HL-60 (cell line): Measurements from ENCODE around the gene GOSR2.

Experiments
- DNase-seq, 2 experiments: peaks; one replicate each; pipeline ENCODE4 v3.0.0-alpha.2; 2010 to 2020; ENCODE audit warnings: low read depth in 1 of 2, low spot score in 1 of 2
- H3K27ac ChIP-seq: fragments of 250-450 bp; sonication (Bioruptor Pico); replicated peaks from 2 replicates; pipeline ENCODE4 v1.5.1; 2020; ENCODE audit warnings: mild to moderate bottlenecking, moderate library complexity
- H3K27me3 ChIP-seq: fragments of 250-450 bp; sonication (Bioruptor Pico); 2 replicates; pipeline ENCODE4 v1.5.1; 2021; ENCODE audit warnings: mild to moderate bottlenecking, moderate library complexity; ENCODE audit not compliant: insufficient read depth, poor library complexity, severe bottlenecking
- H3K4me3 ChIP-seq: replicated peaks from 2 replicates; pipeline ENCODE4 v1.5.1; 2011; ENCODE audit warnings: mild to moderate bottlenecking, control low read depth, low read length; ENCODE audit not compliant: insufficient read depth
- GABPA ChIP-seq: IDR thresholded peaks from 2 replicates; pipeline ENCODE4 v1.6.1; 2012; ENCODE audit warnings: low read depth
- POLR2AphosphoS5 ChIP-seq: IDR thresholded peaks from 2 replicates; pipeline ENCODE4 v1.6.1; 2012; ENCODE audit warnings: low read depth
- SPI1 ChIP-seq: IDR thresholded peaks from 2 replicates; pipeline ENCODE4 v1.6.1; 2012; ENCODE audit warnings: low read depth, mild to moderate bottlenecking, borderline replicate concordance
- TF ChIP-seq, protein P1 (sequence below): IDR thresholded peaks from 2 replicates; pipeline ENCODE4 v1.6.1; 2012; ENCODE audit warnings: low read depth; ENCODE audit not compliant: insufficient replicate concordance
- TF ChIP-seq, protein P2 (sequence below): IDR thresholded peaks from one replicate; pipeline ENCODE4 v1.5.1; 2011; ENCODE audit warnings: low read length, control low read depth, inconsistent platforms; ENCODE audit not compliant: insufficient read depth

The GOSR2 gene

DNA sequence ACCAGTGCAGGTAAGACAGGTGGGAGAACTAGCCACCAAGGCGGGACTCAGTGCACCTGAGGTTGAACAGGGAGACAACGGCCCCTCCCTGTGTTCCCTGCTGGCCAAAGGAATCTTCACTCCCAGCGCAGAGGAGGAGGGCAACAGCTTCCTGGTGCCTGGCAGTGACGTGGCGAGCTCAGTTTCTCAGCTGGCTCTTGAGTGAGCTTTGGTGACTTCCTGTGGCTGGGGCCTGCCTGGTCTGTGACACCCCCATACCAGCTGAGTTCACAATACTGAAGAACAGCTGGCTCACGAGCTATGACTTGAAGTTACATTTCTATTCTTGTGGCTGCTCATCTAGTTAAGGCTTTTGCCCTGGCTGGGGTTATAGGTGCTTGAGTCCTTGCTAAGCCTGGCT lies 45.5 kb upstream of the GOSR2 start:
- Histone ChIP-seq H3K27ac (no peak overlapping the region), H3K27me3 (no peaks in the 10 kb centered on the region), H3K4me3 (no peak overlapping the region)
- no peak for TF ChIP-seq SPI1
- no peak for TF ChIP-seq GABPA
- TF ChIP-seq, protein P1, sequence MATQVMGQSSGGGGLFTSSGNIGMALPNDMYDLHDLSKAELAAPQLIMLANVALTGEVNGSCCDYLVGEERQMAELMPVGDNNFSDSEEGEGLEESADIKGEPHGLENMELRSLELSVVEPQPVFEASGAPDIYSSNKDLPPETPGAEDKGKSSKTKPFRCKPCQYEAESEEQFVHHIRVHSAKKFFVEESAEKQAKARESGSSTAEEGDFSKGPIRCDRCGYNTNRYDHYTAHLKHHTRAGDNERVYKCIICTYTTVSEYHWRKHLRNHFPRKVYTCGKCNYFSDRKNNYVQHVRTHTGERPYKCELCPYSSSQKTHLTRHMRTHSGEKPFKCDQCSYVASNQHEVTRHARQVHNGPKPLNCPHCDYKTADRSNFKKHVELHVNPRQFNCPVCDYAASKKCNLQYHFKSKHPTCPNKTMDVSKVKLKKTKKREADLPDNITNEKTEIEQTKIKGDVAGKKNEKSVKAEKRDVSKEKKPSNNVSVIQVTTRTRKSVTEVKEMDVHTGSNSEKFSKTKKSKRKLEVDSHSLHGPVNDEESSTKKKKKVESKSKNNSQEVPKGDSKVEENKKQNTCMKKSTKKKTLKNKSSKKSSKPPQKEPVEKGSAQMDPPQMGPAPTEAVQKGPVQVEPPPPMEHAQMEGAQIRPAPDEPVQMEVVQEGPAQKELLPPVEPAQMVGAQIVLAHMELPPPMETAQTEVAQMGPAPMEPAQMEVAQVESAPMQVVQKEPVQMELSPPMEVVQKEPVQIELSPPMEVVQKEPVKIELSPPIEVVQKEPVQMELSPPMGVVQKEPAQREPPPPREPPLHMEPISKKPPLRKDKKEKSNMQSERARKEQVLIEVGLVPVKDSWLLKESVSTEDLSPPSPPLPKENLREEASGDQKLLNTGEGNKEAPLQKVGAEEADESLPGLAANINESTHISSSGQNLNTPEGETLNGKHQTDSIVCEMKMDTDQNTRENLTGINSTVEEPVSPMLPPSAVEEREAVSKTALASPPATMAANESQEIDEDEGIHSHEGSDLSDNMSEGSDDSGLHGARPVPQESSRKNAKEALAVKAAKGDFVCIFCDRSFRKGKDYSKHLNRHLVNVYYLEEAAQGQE: no peak
- TF ChIP-seq, protein P2, sequence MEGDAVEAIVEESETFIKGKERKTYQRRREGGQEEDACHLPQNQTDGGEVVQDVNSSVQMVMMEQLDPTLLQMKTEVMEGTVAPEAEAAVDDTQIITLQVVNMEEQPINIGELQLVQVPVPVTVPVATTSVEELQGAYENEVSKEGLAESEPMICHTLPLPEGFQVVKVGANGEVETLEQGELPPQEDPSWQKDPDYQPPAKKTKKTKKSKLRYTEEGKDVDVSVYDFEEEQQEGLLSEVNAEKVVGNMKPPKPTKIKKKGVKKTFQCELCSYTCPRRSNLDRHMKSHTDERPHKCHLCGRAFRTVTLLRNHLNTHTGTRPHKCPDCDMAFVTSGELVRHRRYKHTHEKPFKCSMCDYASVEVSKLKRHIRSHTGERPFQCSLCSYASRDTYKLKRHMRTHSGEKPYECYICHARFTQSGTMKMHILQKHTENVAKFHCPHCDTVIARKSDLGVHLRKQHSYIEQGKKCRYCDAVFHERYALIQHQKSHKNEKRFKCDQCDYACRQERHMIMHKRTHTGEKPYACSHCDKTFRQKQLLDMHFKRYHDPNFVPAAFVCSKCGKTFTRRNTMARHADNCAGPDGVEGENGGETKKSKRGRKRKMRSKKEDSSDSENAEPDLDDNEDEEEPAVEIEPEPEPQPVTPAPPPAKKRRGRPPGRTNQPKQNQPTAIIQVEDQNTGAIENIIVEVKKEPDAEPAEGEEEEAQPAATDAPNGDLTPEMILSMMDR: no peak
- no peak for TF ChIP-seq POLR2AphosphoS5
- DNase-seq: no peak

GRCh38 chr17:46878055-46878454 lies 44.9 kb upstream of the GOSR2 start:
- DNase-seq: peak; percentile 7 to 26
- TF ChIP-seq GABPA (no peak), POLR2AphosphoS5 (no peak), SPI1 (no peak)
- H3K4me3 ChIP-seq: no peak overlapping the region
- no peak overlapping the region for H3K27ac ChIP-seq
- H3K27me3 ChIP-seq: no peaks in the 10 kb centered on the region

- Histone ChIP-seq H3K27ac (no peak overlapping the region), H3K4me3 (no peak overlapping the region), H3K27me3 (no peaks in the 10 kb centered on the region)
- TF ChIP-seq GABPA: no peak
- TF ChIP-seq, protein P1: no peak
- no peak for TF ChIP-seq POLR2AphosphoS5
- no peak for TF ChIP-seq SPI1
- TF ChIP-seq, protein P2: no peak
- DNase-seq: no peak
These were observed 43.9 kb upstream of the GOSR2 start for GRCh38 chr17:46879101-46879500.

GRCh38 chr17:46881015-46881414 lies 41.9 kb upstream of the GOSR2 start:
- no peaks in the 10 kb centered on the region for H3K27me3 ChIP-seq
- no peak for DNase-seq
- no peak overlapping the region for H3K27ac ChIP-seq
- H3K4me3 ChIP-seq: no peak overlapping the region
- TF ChIP-seq POLR2AphosphoS5 (no peak), SPI1 (no peak), GABPA (no peak)
- TF ChIP-seq, protein P2: no peak
- TF ChIP-seq, protein P1: no peak
